ENCODE data around the gene INPP5F.
"Not testable (repeated sequence)": the region's sequence is repeated elsewhere in the genome, so short reads cannot be mapped to it uniquely, and the experiment has no call there.

Gene INPP5F

GRCh38 chr10:119770928-119771327, 45.1 kb downstream of the INPP5F start:
- Histone ChIP-seq H3K4me3 (no peak overlapping the region), H3K27ac (no peak overlapping the region)
- TF ChIP-seq FOXP2 (optimal IDR thresholded peaks at IDR 0.05; ENCODE audit: control extremely low read depth, extremely low read length, insufficient read depth) (no peak), EZH2 (IDR thresholded peaks at IDR 0.05) (no peak), POLR2AphosphoS5 (IDR thresholded peaks at IDR 0.05; ENCODE audit: borderline replicate concordance, low read depth, low read length) (no peak)

GRCh38 chr10:119772334-119772733, 46.5 kb downstream of the INPP5F start:
- Histone ChIP-seq H3K27ac (no peak overlapping the region), H3K4me3 (no peak overlapping the region), H3K36me3 (ENCODE audit: insufficient read depth, low read length) (no peaks in the 10 kb centered on the region), H3K9me3 (ENCODE audit: low read depth, low read length) (no peaks in the 10 kb centered on the region), H3K9ac (ENCODE audit: insufficient read length) (no peak overlapping the region)
- no peak for DNase-seq (ENCODE audit: low read depth, low spot score)
- no peak for TF ChIP-seq EZH2 (IDR thresholded peaks at IDR 0.05)
- TF ChIP-seq POLR2AphosphoS5 (IDR thresholded peaks at IDR 0.05; ENCODE audit: borderline replicate concordance, low read depth, low read length): no peak
- TF ChIP-seq FOXP2 (optimal IDR thresholded peaks at IDR 0.05; ENCODE audit: control extremely low read depth, extremely low read length, insufficient read depth): no peak

More at GRCh38 chr10:119770928-119771327, 45.1 kb downstream of the INPP5F start:
- H3K9me3 ChIP-seq (ENCODE audit: low read depth, low read length): no peaks in the 10 kb centered on the region
- no peaks in the 10 kb centered on the region for H3K36me3 ChIP-seq (ENCODE audit: insufficient read depth, low read length)
- DNase-seq (ENCODE audit: low read depth, low spot score): no peak
- H3K9ac ChIP-seq (ENCODE audit: insufficient read length): no peak overlapping the region

GRCh38 chr10:119773041-119773440, 47.2 kb downstream of the INPP5F start:
- H3K4me3 ChIP-seq; DNase-seq (ENCODE audit: low read depth, low spot score); H3K36me3 ChIP-seq (ENCODE audit: insufficient read depth, low read length); H3K27ac ChIP-seq; H3K9ac ChIP-seq (ENCODE audit: insufficient read length); H3K9me3 ChIP-seq (ENCODE audit: low read depth, low read length): not testable (repeated sequence)

- Histone ChIP-seq H3K9me3 (ENCODE audit: low read depth, low read length) (no peaks in the 10 kb centered on the region), H3K9ac (ENCODE audit: insufficient read length) (no peak overlapping the region), H3K27ac (no peak overlapping the region), H3K36me3 (ENCODE audit: insufficient read depth, low read length) (no peaks in the 10 kb centered on the region), H3K4me3 (no peak overlapping the region)
- TF ChIP-seq POLR2AphosphoS5 (IDR thresholded peaks at IDR 0.05; ENCODE audit: borderline replicate concordance, low read depth, low read length): no peak
- TF ChIP-seq EZH2 (IDR thresholded peaks at IDR 0.05): no peak
- no peak for TF ChIP-seq FOXP2 (optimal IDR thresholded peaks at IDR 0.05; ENCODE audit: control extremely low read depth, extremely low read length, insufficient read depth)
- DNase-seq (ENCODE audit: low read depth, low spot score): no peak
These were observed 49.7 kb downstream of the INPP5F start for GRCh38 chr10:119775529-119775928.

- no peak overlapping the region for H3K27ac ChIP-seq
- H3K4me3 ChIP-seq: no peak overlapping the region
- no peak overlapping the region for H3K9ac ChIP-seq (ENCODE audit: insufficient read length)
- H3K36me3 ChIP-seq (ENCODE audit: insufficient read depth, low read length): no peaks in the 10 kb centered on the region
- TF ChIP-seq POLR2AphosphoS5 (IDR thresholded peaks at IDR 0.05; ENCODE audit: borderline replicate concordance, low read depth, low read length): no peak
- no peak for TF ChIP-seq EZH2 (IDR thresholded peaks at IDR 0.05)
- TF ChIP-seq FOXP2 (optimal IDR thresholded peaks at IDR 0.05; ENCODE audit: control extremely low read depth, extremely low read length, insufficient read depth): no peak
- H3K9me3 ChIP-seq (ENCODE audit: low read depth, low read length): no peaks in the 10 kb centered on the region
- no peak for DNase-seq (ENCODE audit: low read depth, low spot score)
These were observed 50.7 kb downstream of the INPP5F start for GRCh38 chr10:119776536-119776935.

- Histone ChIP-seq H3K9me3 (ENCODE audit: low read depth, low read length) (no peaks in the 10 kb centered on the region), H3K9ac (ENCODE audit: insufficient read length) (no peak overlapping the region), H3K4me3 (no peak overlapping the region), H3K36me3 (ENCODE audit: insufficient read depth, low read length) (no peaks in the 10 kb centered on the region), H3K27ac (no peak overlapping the region)
- TF ChIP-seq EZH2 (IDR thresholded peaks at IDR 0.05) (no peak), FOXP2 (optimal IDR thresholded peaks at IDR 0.05; ENCODE audit: control extremely low read depth, extremely low read length, insufficient read depth) (no peak), POLR2AphosphoS5 (IDR thresholded peaks at IDR 0.05; ENCODE audit: borderline replicate concordance, low read depth, low read length) (no peak)
- no peak for DNase-seq (ENCODE audit: low read depth, low spot score)
These were observed 51.8 kb downstream of the INPP5F start for GRCh38 chr10:119777686-119778085.

- Histone ChIP-seq H3K36me3 (ENCODE audit: insufficient read depth, low read length) (no peaks in the 10 kb centered on the region), H3K27ac (no peak overlapping the region)
- no peak for TF ChIP-seq FOXP2 (optimal IDR thresholded peaks at IDR 0.05; ENCODE audit: control extremely low read depth, extremely low read length, insufficient read depth)
- TF ChIP-seq EZH2 (IDR thresholded peaks at IDR 0.05): no peak
- TF ChIP-seq POLR2AphosphoS5 (IDR thresholded peaks at IDR 0.05; ENCODE audit: borderline replicate concordance, low read depth, low read length): no peak
These were observed 53.1 kb downstream of the INPP5F start for GRCh38 chr10:119778776-119779445.

GRCh38 chr10:119780879-119781480, 55.1 kb downstream of the INPP5F start:
- TF ChIP-seq EZH2 (IDR thresholded peaks at IDR 0.05) (no peak), POLR2AphosphoS5 (IDR thresholded peaks at IDR 0.05; ENCODE audit: borderline replicate concordance, low read depth, low read length) (no peak), FOXP2 (optimal IDR thresholded peaks at IDR 0.05; ENCODE audit: control extremely low read depth, extremely low read length, insufficient read depth) (no peak)
- no peak for DNase-seq (ENCODE audit: low read depth, low spot score)

More at GRCh38 chr10:119778776-119779445, 53.1 kb downstream of the INPP5F start:
- no peak for DNase-seq (ENCODE audit: low read depth, low spot score)
- no peaks in the 10 kb centered on the region for H3K9me3 ChIP-seq (ENCODE audit: low read depth, low read length)
- no peak overlapping the region for H3K9ac ChIP-seq (ENCODE audit: insufficient read length)
- H3K4me3 ChIP-seq: no peak overlapping the region

GRCh38 chr10:119781498-119781897, 55.6 kb downstream of the INPP5F start:
- Histone ChIP-seq H3K36me3 (ENCODE audit: insufficient read depth, low read length) (no peaks in the 10 kb centered on the region), H3K9ac (ENCODE audit: insufficient read length) (no peak overlapping the region), H3K4me3 (no peak overlapping the region), H3K9me3 (ENCODE audit: low read depth, low read length) (no peaks in the 10 kb centered on the region), H3K27ac (no peak overlapping the region)
- no peak for TF ChIP-seq EZH2 (IDR thresholded peaks at IDR 0.05)
- TF ChIP-seq POLR2AphosphoS5 (IDR thresholded peaks at IDR 0.05; ENCODE audit: borderline replicate concordance, low read depth, low read length): no peak
- no peak for TF ChIP-seq FOXP2 (optimal IDR thresholded peaks at IDR 0.05; ENCODE audit: control extremely low read depth, extremely low read length, insufficient read depth)
- no peak for DNase-seq (ENCODE audit: low read depth, low spot score)

More at GRCh38 chr10:119780879-119781480, 55.1 kb downstream of the INPP5F start:
- Histone ChIP-seq H3K27ac (no peak overlapping the region), H3K9ac (ENCODE audit: insufficient read length) (no peak overlapping the region), H3K9me3 (ENCODE audit: low read depth, low read length) (no peaks in the 10 kb centered on the region), H3K4me3 (no peak overlapping the region), H3K36me3 (ENCODE audit: insufficient read depth, low read length) (no peaks in the 10 kb centered on the region)

Measured in SK-N-MC (cell line).